Measurements from ENCODE around the gene C15orf39. TPM values are rescaled to one million over a fixed set of nuclear protein-coding genes. Genes with fewer than 3 reads are reported as not detected.
A peak's percentile ranks its signal among the peaks of the same experiment; 100 is the strongest.

Gene C15orf39
- total and polyA plus RNA-seq, 2 of the 13 experiments (the other 11 are each of a cell fraction or from before 2014, with no cell fraction given) = 6.2 to 13.5 TPM

- no peak for TF ChIP-seq LCORL (IDR thresholded peaks at IDR 0.05)
- TF ChIP-seq LCORL (CRISPR knock-in tag; IDR thresholded peaks at IDR 0.05) = peak; percentile 56; the same call in 1 of the 2 replicates
- no peak for TF ChIP-seq LBX2 (CRISPR knock-in tag; IDR thresholded peaks at IDR 0.05; ENCODE audit: borderline replicate concordance)
- TF ChIP-seq FOSL2 (CRISPR knock-in tag; IDR thresholded peaks at IDR 0.05) = peak; percentile 37
- TF ChIP-seq HINFP (CRISPR knock-in tag; IDR thresholded peaks at IDR 0.05; ENCODE audit: low read depth) = 0 out of 2 replicates have a peak, but pooled peaks have one; percentile 32
- TF ChIP-seq CENPT (CRISPR knock-in tag; IDR thresholded peaks at IDR 0.05; ENCODE audit: low read depth) = no peak; the same call in 1 of the 2 replicates
- TF ChIP-seq MXD4 (CRISPR knock-in tag; IDR thresholded peaks at IDR 0.05) = 0 out of 2 replicates have a peak, but pooled peaks have one; percentile 7
- TF ChIP-seq CREB1 (IDR thresholded peaks at IDR 0.05) = no peak
- peak; percentile 88; the same call in 1 of the 2 replicates for TF ChIP-seq CREB1 (CRISPR knock-in tag; IDR thresholded peaks at IDR 0.05)
- no peak for TF ChIP-seq SP140L (CRISPR knock-in tag; IDR thresholded peaks at IDR 0.05; ENCODE audit: borderline replicate concordance)
- TF ChIP-seq ZNF678 (CRISPR knock-in tag; IDR thresholded peaks at IDR 0.05) = no peak
- no peak for TF ChIP-seq ZNF713 (CRISPR knock-in tag; IDR thresholded peaks at IDR 0.05)
- TF ChIP-seq GABPB1 (CRISPR knock-in tag; IDR thresholded peaks at IDR 0.05) = peak; percentile 82
- peak; percentile 78 for TF ChIP-seq NR2C2 (CRISPR knock-in tag; IDR thresholded peaks at IDR 0.05; ENCODE audit: borderline replicate concordance)
- peak; percentile 69; the same call in 1 of the 2 replicates for TF ChIP-seq BATF2 (CRISPR knock-in tag; IDR thresholded peaks at IDR 0.05)
- TF ChIP-seq ZNF280D (CRISPR knock-in tag; IDR thresholded peaks at IDR 0.05) = 0 out of 2 replicates have a peak, but pooled peaks have one; percentile 4
- TF ChIP-seq SOX5 (CRISPR knock-in tag; IDR thresholded peaks at IDR 0.05; ENCODE audit: borderline replicate concordance) = no peak
- TF ChIP-seq ZNF615 (CRISPR knock-in tag; IDR thresholded peaks at IDR 0.05; ENCODE audit: borderline replicate concordance) = peak; percentile 48; the same call in 1 of the 2 replicates
- no peak for TF ChIP-seq MYC (CRISPR knock-in tag; IDR thresholded peaks at IDR 0.05; ENCODE audit: borderline replicate concordance)
- no peak for TF ChIP-seq IKZF5 (CRISPR knock-in tag; IDR thresholded peaks at IDR 0.05)
- 0 out of 2 replicates have a peak, but pooled peaks have one; percentile 17 for TF ChIP-seq NR2F6 (IDR thresholded peaks at IDR 0.05)
- TF ChIP-seq NR2F6 (CRISPR knock-in tag; IDR thresholded peaks at IDR 0.05) = no peak
- peak; percentile 50 for TF ChIP-seq HNF4A (CRISPR knock-in tag; IDR thresholded peaks at IDR 0.05)
These were observed 692 bp upstream of the C15orf39 start (continued) for GRCh38 chr15:75200765-75201615.

All from HepG2 (cell line).